HG03571 (cell line): ENCODE data around the gene NR2F2.

ENCODE experiments used
- ATAC-seq: cut with Tn5 transposase; IDR thresholded peaks from one replicate; pipeline ENCODE4 v1.9.1; 2021; ENCODE audit not compliant: unreplicated experiment

Gene NR2F2

GRCh38 chr15:96331144-96331944, 844 bp downstream of the NR2F2 start:
- no peak for ATAC-seq

DNA sequence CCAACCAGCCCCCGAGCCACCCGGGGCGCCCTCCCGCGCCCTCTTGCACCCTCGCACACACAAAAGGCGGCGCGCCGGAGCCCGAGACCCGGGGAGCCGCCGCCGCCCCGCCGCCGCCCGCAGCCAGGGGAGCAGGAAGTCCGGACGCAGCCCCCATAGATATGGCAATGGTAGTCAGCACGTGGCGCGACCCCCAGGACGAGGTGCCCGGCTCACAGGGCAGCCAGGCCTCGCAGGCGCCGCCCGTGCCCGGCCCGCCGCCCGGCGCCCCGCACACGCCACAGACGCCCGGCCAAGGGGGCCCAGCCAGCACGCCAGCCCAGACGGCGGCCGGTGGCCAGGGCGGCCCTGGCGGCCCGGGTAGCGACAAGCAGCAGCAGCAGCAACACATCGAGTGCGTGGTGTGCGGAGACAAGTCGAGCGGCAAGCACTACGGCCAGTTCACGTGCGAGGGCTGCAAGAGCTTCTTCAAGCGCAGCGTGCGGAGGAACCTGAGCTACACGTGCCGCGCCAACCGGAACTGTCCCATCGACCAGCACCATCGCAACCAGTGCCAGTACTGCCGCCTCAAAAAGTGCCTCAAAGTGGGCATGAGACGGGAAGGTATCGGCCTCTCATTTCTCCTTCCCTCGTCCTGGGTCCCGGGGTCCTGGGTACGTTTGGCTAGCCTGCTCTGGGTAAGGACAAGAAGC, 1.6 kb downstream of the NR2F2 start:
- ATAC-seq, result no peak

DNA sequence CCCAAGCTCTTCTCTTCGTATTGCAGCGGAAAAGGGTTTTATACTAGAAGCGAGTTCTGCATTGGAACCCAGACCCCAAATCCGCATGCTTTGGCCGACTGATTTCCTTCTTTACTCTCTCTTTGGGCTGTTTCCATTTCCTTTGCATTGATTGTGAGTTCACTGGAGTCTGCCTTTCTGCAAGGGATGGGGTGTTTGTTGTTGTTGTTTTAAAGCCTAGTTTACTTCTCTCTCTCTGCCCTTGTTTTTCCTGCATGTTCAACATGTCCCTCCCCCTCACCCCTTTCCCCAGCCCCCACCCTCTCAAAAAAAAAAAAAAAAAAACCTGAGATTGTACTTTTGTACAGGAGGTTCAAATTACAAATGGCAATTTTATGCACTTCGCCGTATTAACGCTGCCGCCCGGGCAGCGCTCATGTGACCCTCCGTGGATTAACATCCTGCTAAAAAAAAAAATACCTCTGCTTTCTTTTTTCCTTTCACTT, 2.2 kb downstream of the NR2F2 start:
- ATAC-seq, result no peak

- ATAC-seq, result no peak
These were observed 2.9 kb downstream of the NR2F2 start for GRCh38 chr15:96333131-96334016.

DNA sequence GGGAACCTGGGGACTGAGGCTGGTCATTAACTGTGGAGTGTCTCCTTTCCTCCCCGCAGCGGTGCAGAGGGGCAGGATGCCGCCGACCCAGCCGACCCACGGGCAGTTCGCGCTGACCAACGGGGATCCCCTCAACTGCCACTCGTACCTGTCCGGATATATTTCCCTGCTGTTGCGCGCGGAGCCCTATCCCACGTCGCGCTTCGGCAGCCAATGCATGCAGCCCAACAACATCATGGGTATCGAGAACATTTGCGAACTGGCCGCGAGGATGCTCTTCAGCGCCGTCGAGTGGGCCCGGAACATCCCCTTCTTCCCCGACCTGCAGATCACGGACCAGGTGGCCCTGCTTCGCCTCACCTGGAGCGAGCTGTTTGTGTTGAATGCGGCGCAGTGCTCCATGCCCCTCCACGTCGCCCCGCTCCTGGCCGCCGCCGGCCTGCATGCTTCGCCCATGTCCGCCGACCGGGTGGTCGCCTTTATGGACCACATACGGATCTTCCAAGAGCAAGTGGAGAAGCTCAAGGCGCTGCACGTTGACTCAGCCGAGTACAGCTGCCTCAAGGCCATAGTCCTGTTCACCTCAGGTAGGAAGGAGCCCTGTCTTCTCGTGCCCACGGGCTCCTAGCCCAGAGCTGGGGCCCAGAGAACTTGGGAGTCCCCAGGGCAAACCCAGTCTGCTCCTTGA, 3.7 kb downstream of the NR2F2 start:
- no peak for ATAC-seq

- ATAC-seq, result no peak
These were observed 4.4 kb downstream of the NR2F2 start for GRCh38 chr15:96334705-96335410.

DNA sequence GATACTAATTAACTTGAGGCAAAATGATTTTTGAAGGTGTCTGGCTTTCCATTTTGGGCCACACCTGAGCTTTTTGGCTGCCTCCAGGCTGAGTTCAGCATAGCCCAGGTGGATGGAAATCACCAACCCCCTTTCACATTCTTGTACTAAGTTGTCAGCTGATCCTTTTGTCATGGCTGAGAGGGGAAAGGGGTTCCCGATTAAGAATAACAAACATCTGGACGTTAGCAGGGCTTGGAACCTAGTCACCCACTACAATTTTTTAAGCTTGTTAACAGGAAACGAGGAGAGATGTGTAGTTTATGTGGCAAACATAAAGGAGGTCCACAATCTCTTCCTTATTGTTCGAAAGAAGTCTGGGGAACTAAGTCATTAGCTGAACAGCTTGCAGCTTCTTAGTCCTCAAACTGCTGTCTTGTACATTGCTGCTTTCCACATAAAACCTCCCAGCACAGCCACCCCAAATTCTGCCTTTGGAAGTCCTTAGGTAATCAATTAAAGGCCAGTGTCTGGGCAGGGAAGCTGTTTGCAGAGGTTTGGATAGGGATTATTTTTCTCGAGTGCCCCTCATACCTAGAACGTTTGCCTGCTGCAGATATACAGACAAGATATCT, 5.0 kb downstream of the NR2F2 start:
- no peak for ATAC-seq

- ATAC-seq, result no peak
These were observed 5.7 kb downstream of the NR2F2 start for GRCh38 chr15:96336108-96336595.

DNA sequence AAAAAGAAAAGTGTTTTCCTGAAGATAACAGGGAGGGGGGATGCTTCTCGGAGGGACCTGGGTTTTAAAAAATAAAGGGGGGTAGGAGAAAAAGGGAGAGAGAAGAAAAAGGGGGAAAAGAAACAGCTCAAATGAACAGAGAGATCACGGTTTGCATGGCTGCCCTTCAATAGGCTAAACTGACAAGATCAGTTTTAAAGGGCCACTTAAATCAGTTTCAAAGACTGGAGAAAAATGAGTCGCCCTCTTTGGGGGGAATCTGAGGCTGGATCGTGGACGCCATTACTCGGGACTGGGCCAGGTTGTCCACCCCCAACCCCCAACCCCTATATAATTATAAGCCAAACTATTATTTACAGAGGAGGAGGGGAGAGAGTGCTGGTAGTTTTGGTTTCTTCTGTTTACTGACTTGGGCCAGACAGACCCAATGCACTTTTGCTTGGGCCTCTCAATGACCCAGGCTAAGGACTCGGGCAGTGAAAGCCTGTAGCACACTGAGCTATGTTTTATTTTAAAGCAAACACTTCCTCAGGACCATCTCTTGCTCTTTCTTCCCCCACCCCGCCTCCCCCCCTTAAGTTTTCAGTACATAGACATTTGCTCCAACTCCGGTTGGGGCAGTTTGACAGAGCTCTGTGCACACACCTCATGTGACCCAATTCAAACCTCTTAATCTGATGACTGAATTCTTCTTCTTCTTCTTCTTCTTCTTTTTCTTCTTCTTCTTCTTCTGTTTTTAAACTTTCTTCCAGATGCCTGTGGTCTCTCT, 6.3 kb downstream of the NR2F2 start:
- ATAC-seq, result no peak

GRCh38 chr15:96337365-96338023, 7.0 kb downstream of the NR2F2 start:
- ATAC-seq, result no peak

- no peak for ATAC-seq
These were observed 7.7 kb downstream of the NR2F2 start for GRCh38 chr15:96338074-96338765.

- ATAC-seq, result no peak
These were observed 8.5 kb downstream of the NR2F2 start for GRCh38 chr15:96338766-96339618.

DNA sequence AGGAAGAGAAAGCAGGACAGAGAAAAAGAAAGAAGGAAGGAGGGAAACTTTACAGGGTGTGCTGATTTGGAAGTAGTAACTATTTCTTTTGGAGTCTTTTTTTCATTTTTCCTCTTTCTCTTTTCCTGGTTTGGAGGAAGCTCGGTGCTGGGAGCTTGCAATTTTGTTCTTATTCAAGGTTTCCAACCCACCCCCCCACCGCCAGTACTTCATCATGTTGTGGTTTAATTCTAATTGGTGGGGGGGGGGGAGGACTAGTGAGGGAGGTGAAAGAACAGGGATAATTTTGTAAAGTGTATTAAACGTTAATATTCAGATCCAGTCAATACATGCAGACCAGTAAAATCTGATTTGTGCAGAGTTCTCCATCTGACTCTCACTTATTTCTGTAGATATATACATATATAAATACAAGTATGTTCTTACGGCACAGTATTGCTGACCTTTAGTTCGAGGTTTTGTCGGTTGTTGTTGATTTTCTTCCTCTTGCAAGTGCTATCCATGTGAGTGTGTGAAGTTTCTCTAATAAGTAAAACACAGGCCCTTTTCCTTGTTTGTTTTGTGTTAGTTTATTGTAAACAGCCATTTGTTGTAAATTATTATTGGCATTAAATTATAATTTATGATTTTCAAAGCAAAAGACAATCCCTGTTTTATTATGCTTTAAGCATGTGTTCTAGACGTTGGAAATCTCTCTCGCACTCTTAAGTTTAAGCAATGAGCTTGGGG, 9.3 kb downstream of the NR2F2 start:
- no peak for ATAC-seq

DNA sequence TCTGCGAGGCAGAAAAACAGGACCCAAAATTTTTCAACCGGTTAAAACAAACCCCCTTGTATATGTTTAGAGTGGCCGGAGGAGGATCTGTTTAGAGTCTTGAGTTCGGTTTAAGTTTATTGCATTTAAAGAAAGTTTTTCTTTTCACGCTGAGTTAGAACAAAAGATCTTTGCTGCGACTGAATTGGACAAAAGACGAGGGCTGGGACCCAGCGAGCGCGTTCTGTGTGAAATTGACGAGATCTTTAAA, 9.8 kb downstream of the NR2F2 start:
- ATAC-seq, result no peak

DNA sequence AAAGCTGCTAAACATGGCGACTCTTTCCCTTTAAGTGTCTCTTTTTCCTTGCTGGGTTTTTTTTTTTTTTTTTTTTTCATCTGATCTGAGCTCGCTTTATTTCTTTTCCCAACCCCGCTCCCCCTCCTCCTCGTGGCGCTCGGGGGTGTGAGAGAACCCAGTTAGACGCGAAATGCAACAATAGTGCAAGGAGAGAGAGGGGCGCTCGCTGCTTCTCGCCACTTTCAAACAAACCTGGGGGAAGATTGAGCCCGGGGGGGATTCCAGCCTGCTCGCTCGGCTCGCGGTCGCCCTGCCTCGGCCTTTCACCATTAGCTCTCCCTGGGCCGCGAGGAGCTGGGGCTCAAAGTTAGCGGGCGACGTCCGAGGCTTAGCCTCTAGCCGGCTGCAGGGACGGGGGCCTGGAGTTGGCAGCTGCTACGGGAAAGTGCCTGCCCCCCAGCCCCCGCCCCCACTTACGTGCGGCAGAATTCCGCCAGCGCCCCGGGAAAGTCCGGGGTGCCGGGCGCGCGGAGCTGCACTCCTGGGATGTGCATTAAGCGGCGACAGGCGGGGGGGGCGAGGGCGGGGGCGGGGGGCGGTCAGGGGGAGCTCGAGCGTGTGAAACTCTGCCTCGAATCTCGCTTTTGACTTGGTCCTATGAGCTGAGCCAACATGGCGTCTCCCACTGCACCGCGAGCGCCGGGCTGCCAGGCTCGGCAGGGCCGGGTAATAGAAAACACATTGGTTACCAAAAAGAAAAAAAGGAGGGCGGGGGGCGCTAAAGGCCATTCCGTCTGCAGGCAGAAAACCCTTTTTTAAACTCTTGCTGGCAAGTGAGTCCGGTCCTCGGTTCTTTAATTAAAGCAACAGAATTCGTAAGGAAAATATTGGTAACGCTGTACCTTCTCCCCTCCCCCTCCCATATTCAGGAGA, 10.4 kb downstream of the NR2F2 start:
- ATAC-seq, result no peak
